T-helper 2 cell treated with Interferon-gamma antibody and Interleukin-4, amounts not matched to agents 5 μg/mL and 100 μg/mL, for 36 hours (primary cell): ENCODE data around the gene TOP1.

ENCODE experiments used
- DNase-seq: peaks from one replicate; pipeline ENCODE4 v3.0.0; 2021; ENCODE audit warnings: low spot score
- H3K27ac Mint-ChIP-seq: one replicate; pipeline ENCODE4 v1.8.0; 2021; ENCODE audit warnings: mild to moderate bottlenecking, mixed read lengths
- H3K27me3 Mint-ChIP-seq: one replicate; pipeline ENCODE4 v1.8.0; 2021; ENCODE audit warnings: low read depth, mixed read lengths
- H3K36me3 Mint-ChIP-seq: one replicate; pipeline ENCODE4 v1.8.0; 2021; ENCODE audit warnings: low read depth, mixed read lengths
- H3K4me1 Mint-ChIP-seq: one replicate; pipeline ENCODE4 v1.8.0; 2021; ENCODE audit warnings: low read depth, mixed read lengths
- H3K4me3 Mint-ChIP-seq: one replicate; pipeline ENCODE4 v1.8.0; 2022; ENCODE audit warnings: mild to moderate bottlenecking, moderate library complexity, mixed read lengths
- H3K9me3 Mint-ChIP-seq: one replicate; pipeline ENCODE4 v1.8.0; 2021; ENCODE audit warnings: mixed read lengths

TOP1 gene

GRCh38 chr20:41161886-41162285, 133.3 kb downstream of the TOP1 start:
- peaks cover 59% of the 10 kb centered on the region for H3K4me1 Mint-ChIP-seq
- peak overlapping the region; percentile 47 for H3K27ac Mint-ChIP-seq
- peaks cover 84% of the 10 kb centered on the region for H3K36me3 Mint-ChIP-seq
- DNase-seq: no peak
- no peaks in the 10 kb centered on the region for H3K27me3 Mint-ChIP-seq
- H3K4me3 Mint-ChIP-seq: no peak overlapping the region
- no peaks in the 10 kb centered on the region for H3K9me3 Mint-ChIP-seq

- Mint-ChIP-seq H3K27ac (no peak overlapping the region), H3K4me3 (no peak overlapping the region), H3K4me1 (peaks cover 59% of the 10 kb centered on the region), H3K36me3 (peaks cover 90% of the 10 kb centered on the region), H3K27me3 (no peaks in the 10 kb centered on the region), H3K9me3 (no peaks in the 10 kb centered on the region)
- DNase-seq: no peak
Observed at GRCh38 chr20:41162396-41162795, 133.8 kb downstream of the TOP1 start.

GRCh38 chr20:41163821-41164220, 135.2 kb downstream of the TOP1 start:
- Mint-ChIP-seq H3K4me3 (no peak overlapping the region), H3K27me3 (no peaks in the 10 kb centered on the region), H3K9me3 (no peaks in the 10 kb centered on the region), H3K27ac (peak overlapping the region; percentile 1), H3K4me1 (peaks cover 47% of the 10 kb centered on the region), H3K36me3 (peaks cover 90% of the 10 kb centered on the region)
- DNase-seq: no peak

GRCh38 chr20:41165001-41165882, 136.6 kb downstream of the TOP1 start:
- Mint-ChIP-seq H3K27ac (no peak overlapping the region), H3K36me3 (peaks cover 90% of the 10 kb centered on the region), H3K9me3 (no peaks in the 10 kb centered on the region), H3K4me1 (peaks cover 34% of the 10 kb centered on the region), H3K27me3 (no peaks in the 10 kb centered on the region), H3K4me3 (no peak overlapping the region)
- DNase-seq: no peak

GRCh38 chr20:41166201-41167117, 137.8 kb downstream of the TOP1 start:
- Mint-ChIP-seq H3K36me3 (peaks cover 90% of the 10 kb centered on the region), H3K4me1 (peaks cover 25% of the 10 kb centered on the region), H3K4me3 (no peak overlapping the region), H3K27ac (peak overlapping the region; percentile 51), H3K9me3 (no peaks in the 10 kb centered on the region), H3K27me3 (no peaks in the 10 kb centered on the region)
- no peak for DNase-seq

GRCh38 chr20:41167118-41167470, 138.5 kb downstream of the TOP1 start:
- no peaks in the 10 kb centered on the region for H3K27me3 Mint-ChIP-seq
- no peak overlapping the region for H3K4me3 Mint-ChIP-seq
- no peak for DNase-seq
- peaks cover 21% of the 10 kb centered on the region for H3K4me1 Mint-ChIP-seq
- H3K27ac Mint-ChIP-seq: peak overlapping the region; percentile 51
- H3K36me3 Mint-ChIP-seq: peaks cover 91% of the 10 kb centered on the region
- no peaks in the 10 kb centered on the region for H3K9me3 Mint-ChIP-seq

GRCh38 chr20:41167481-41168253, 139.0 kb downstream of the TOP1 start:
- no peak for DNase-seq
- no peak overlapping the region for H3K4me3 Mint-ChIP-seq
- peak overlapping the region; percentile 51 for H3K27ac Mint-ChIP-seq
- H3K27me3 Mint-ChIP-seq: no peaks in the 10 kb centered on the region
- peaks cover 92% of the 10 kb centered on the region for H3K36me3 Mint-ChIP-seq
- peaks cover 21% of the 10 kb centered on the region for H3K4me1 Mint-ChIP-seq
- no peaks in the 10 kb centered on the region for H3K9me3 Mint-ChIP-seq

- H3K27ac Mint-ChIP-seq: no peak overlapping the region
- H3K9me3 Mint-ChIP-seq: no peaks in the 10 kb centered on the region
- peaks cover 92% of the 10 kb centered on the region for H3K36me3 Mint-ChIP-seq
- DNase-seq: no peak
- H3K4me1 Mint-ChIP-seq: peaks cover 25% of the 10 kb centered on the region
- H3K4me3 Mint-ChIP-seq: no peak overlapping the region
- H3K27me3 Mint-ChIP-seq: no peaks in the 10 kb centered on the region
Observed at GRCh38 chr20:41168281-41169161, 139.9 kb downstream of the TOP1 start.

- Mint-ChIP-seq H3K27ac (no peak overlapping the region), H3K27me3 (no peaks in the 10 kb centered on the region), H3K4me3 (no peak overlapping the region), H3K36me3 (peaks cover 92% of the 10 kb centered on the region), H3K9me3 (no peaks in the 10 kb centered on the region), H3K4me1 (peaks cover 24% of the 10 kb centered on the region)
- DNase-seq: no peak
Observed at GRCh38 chr20:41169162-41169690, 140.6 kb downstream of the TOP1 start.

- Mint-ChIP-seq H3K4me3 (no peak overlapping the region), H3K27me3 (no peaks in the 10 kb centered on the region), H3K27ac (no peak overlapping the region), H3K4me1 (peaks cover 23% of the 10 kb centered on the region), H3K9me3 (no peaks in the 10 kb centered on the region), H3K36me3 (peaks cover 93% of the 10 kb centered on the region)
- no peak for DNase-seq
Observed at GRCh38 chr20:41169791-41170351, 141.2 kb downstream of the TOP1 start.

GRCh38 chr20:41170386-41171105, 141.9 kb downstream of the TOP1 start:
- H3K36me3 Mint-ChIP-seq: peaks cover 88% of the 10 kb centered on the region
- no peak overlapping the region for H3K4me3 Mint-ChIP-seq
- H3K4me1 Mint-ChIP-seq: peaks cover 18% of the 10 kb centered on the region
- peak overlapping the region; percentile 9 for H3K27ac Mint-ChIP-seq
- H3K27me3 Mint-ChIP-seq: no peaks in the 10 kb centered on the region
- H3K9me3 Mint-ChIP-seq: no peaks in the 10 kb centered on the region
- DNase-seq: no peak

GRCh38 chr20:41171736-41172295, 143.2 kb downstream of the TOP1 start:
- peak overlapping the region; percentile 29 for H3K27ac Mint-ChIP-seq
- no peak overlapping the region for H3K4me3 Mint-ChIP-seq

More at GRCh38 chr20:41171736-41172295, 143.2 kb downstream of the TOP1 start:
- Mint-ChIP-seq H3K27me3 (no peaks in the 10 kb centered on the region), H3K36me3 (peaks cover 88% of the 10 kb centered on the region), H3K9me3 (no peaks in the 10 kb centered on the region), H3K4me1 (peaks cover 14% of the 10 kb centered on the region)
- no peak for DNase-seq
